UCSD-AML1 (cell line): ENCODE results near the gene GALNT10.

Experiments used
- DNase-seq: peaks from one replicate; lab custom pipeline; 2025; ENCODE audit not compliant: unreplicated experiment; lab: John Stamatoyannopoulos, UW

GALNT10 gene

DNA sequence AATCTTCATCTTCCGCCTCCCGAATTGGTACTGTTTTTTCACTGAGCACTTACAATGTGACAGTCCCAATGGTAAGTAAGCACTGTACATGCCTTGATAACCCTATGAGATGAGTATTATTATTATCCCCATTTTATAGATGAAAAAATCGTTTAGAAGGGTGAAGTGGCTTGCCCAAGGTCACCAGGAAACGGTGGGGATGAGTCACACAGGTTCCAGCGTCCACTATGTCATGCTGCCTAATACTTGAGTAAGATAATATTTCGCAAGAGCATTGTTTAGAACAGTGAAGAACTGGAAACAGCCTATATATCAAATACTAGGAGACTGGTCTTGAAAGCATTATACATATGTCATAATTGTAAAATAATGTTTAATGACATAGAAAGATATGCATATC lies 274.6 kb downstream of the GALNT10 start:
- no peak for DNase-seq

GRCh38 chr5:154466147-154466546 lies 275.6 kb downstream of the GALNT10 start:
- no peak for DNase-seq

DNA sequence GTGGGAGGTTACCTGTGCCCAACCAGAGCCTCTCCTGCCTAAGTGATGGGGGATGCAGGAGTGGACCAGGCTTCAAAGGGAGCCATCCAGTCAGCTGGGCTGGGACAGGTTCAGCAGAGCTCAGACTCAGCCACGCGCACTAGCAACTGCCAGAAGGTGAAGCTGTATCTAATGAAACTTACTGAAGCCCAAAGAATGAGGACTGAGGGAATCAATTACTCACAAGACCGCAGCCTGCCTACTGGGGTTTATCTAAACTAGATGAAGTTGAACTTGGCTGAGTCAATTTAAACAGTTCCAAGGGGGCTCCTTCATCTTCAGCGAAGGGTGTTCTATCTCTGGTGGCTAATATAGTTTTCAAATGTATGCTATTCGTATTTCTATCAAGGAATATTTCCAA lies 276.1 kb downstream of the GALNT10 start:
- DNase-seq = no peak

DNA sequence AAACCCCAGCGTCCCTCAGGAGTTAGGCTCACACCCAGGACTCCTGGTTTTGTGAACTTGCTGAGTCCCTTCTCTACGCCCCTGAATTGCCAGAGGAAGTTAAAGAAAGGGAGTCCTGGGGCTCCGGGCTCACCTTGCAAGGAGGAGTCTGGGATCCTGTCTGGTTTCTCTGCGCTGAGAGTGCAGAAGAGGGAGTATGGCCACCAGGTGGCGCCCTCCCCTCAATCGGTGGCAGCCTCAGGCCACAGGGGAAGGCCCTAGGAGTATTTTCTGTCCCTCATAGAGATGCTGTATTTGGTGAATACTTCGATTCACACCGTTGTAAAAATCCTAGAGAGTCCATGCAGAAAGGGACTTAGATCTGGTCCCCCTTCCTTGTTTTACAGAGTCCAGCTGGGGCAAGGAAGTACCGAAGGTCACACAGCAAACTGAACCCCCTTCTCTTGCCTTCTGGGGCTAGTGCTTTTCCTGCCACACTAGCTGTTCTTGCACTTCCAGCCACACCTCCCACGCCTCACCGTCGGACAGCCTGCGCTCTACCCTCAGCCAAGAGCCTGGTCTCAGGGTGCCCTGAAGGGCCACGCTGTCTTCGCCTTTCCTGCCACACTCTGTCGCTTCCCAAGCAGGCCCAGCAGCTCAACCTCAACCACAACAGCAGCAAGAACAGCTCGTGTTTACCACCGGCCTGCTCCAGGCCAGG lies 277.3 kb downstream of the GALNT10 start:
- peak; percentile 69 for DNase-seq

DNA sequence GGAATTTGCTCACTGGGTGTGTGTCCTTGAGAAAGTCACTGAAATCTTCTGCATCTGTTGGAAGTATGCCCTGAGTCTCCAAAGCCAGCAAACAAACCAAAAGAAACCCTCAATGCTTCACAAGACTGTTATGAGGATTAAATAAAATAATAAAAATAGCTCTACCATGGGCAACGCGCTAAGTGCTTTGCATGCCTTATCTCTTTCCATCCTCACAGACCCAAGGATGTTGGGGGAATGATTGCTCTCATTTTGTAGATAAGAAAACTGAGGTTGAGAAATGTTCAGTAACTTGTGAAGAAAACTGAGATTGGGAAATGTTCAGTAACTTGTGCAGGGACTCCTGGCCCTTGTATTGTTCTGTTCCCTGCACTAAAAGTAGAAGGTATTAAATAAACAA lies 279.6 kb downstream of the GALNT10 start:
- DNase-seq = no peak
